Measurements from ENCODE around the gene SSU72.

DNA sequence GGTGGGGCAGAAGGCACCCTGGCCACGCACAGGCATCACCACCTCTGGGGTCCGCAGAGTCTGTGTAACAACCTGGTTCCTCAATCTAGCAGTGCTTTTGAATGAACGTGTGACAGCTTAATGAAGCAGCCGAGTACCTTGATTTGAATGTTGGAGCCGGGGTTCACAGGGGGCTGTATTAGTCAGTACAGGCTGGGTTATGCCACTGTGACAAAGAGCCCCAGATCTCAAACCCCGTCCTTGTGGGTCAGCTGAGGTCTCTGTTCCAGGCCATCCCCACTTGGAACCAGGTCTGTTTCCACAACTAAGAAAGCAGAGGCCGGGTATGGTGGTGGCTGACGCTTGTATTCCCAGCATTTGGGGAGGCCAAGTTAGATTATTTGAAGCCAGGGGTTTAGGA lies 44.7 kb downstream of the SSU72 start:
- TF ChIP-seq, protein P1, sequence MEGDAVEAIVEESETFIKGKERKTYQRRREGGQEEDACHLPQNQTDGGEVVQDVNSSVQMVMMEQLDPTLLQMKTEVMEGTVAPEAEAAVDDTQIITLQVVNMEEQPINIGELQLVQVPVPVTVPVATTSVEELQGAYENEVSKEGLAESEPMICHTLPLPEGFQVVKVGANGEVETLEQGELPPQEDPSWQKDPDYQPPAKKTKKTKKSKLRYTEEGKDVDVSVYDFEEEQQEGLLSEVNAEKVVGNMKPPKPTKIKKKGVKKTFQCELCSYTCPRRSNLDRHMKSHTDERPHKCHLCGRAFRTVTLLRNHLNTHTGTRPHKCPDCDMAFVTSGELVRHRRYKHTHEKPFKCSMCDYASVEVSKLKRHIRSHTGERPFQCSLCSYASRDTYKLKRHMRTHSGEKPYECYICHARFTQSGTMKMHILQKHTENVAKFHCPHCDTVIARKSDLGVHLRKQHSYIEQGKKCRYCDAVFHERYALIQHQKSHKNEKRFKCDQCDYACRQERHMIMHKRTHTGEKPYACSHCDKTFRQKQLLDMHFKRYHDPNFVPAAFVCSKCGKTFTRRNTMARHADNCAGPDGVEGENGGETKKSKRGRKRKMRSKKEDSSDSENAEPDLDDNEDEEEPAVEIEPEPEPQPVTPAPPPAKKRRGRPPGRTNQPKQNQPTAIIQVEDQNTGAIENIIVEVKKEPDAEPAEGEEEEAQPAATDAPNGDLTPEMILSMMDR (IDR thresholded peaks at IDR 0.05) = no peak
- no peak for TF ChIP-seq POLR2A (IDR thresholded peaks at IDR 0.05)

All from uterus (tissue), 2 donors.